SHP77 treated with DMSO at 0.1 percent for 48 hours (cell line): Measurements from ENCODE around the gene ANGPTL3.
"Not testable (repeated sequence)": the region's sequence is repeated elsewhere in the genome, so short reads cannot be mapped to it uniquely, and the experiment has no call there.

Experiments used
- DNase-seq: peaks from one replicate; lab custom pipeline; 2025; lab: John Stamatoyannopoulos, UW

Gene ANGPTL3

GRCh38 chr1:62597281-62597680, at the start of gene ANGPTL3:
Gene ANGPTL3 (plus strand): TSS chr1:62597520. CDS start chr1:62597567, 47 bp downstream.
- no peak for DNase-seq

DNA sequence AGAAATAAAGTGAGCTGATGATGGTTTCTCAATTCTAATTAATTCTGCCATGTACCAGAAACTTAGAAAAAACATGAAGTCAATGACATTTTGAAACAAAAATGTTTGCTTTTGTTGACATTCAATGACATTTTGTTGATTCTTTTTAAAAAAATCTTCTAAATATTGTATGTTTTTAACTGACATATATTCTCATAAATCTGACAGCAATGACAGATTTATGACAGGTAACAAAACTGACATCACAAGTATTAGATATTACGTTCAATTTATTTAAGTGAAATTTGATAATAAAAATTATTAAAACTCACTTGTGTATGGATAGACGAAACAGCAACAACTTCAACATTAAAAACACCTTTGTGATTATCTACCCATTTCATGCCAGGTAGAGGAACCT, 36.0 kb upstream of the ANGPTL3 start:
- no peak for DNase-seq

DNA sequence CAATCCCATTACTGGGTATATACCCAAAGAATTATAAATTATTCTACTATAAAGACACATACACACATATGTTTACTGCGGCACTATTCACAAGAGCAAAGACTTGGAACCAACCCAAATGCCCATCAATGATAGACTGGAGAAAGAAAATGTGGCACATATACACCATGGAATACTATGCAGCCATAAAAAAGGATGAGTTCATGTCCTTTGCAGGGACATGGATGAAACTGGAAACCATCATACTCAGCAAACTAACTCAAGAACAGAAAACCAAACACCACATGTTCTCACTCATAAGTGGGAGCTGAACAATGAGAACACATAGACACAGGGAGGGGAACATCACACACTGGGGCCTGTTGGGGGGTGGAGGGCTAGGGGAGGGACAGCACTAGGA, 30.1 kb upstream of the ANGPTL3 start:
- not testable (repeated sequence) for DNase-seq

GRCh38 chr1:62567926-62568325, 29.4 kb upstream of the ANGPTL3 start:
- not testable (repeated sequence) for DNase-seq

- not testable (repeated sequence) for DNase-seq
These were observed 25.8 kb upstream of the ANGPTL3 start for GRCh38 chr1:62571517-62571916.

DNA sequence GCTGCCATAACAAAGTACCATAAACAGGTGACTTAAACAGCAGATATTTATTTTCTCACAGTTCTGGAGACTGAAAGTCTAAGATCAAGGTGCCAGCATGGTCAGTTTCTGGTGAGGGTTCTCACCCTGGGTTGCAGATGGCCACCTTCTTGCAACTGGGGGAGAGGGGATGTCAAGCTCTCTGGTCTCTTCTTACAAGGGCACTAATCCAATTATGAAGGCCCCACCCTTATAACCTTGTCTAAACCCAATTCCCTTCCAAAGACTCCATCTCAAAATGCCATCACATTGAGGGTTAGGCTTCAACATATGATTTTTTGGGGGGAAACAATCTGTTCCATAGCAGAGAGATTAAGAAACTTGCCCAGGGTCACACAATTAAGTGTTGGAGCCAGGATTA, 24.8 kb upstream of the ANGPTL3 start:
- DNase-seq, result no peak

- no peak for DNase-seq
These were observed 23.6 kb upstream of the ANGPTL3 start for GRCh38 chr1:62573675-62574074.

DNA sequence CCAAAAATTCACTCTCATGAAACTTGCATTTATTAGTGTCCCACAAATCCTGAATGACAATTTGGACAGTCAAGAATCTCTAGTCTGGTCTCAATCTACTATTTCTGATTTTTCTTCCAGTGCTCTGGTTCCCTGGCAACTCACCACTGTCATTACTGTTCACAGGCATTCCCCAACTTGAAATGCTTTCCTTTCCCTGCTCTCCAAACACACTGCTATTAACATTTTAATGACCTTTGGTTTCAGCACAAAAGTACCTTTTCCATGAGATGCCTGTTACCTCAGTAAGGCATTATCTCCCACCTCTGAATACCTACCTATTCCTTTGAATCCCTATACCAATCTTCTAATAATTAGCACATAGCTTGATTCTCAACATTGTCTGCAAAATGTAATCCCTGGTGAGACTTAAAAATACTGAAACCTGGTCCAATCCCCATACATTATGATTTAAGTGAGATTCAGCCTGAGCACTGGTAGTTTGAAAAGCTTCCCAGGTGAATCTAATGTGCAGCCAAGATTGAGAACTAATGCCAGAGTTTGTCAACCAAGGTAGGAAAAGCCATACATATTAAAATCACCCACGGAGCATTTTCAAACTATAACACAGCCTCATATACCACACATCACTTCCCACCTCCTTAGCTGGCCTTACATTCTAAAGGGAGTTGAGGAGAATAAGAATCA, 11.7 kb upstream of the ANGPTL3 start:
- no peak for DNase-seq

DNA sequence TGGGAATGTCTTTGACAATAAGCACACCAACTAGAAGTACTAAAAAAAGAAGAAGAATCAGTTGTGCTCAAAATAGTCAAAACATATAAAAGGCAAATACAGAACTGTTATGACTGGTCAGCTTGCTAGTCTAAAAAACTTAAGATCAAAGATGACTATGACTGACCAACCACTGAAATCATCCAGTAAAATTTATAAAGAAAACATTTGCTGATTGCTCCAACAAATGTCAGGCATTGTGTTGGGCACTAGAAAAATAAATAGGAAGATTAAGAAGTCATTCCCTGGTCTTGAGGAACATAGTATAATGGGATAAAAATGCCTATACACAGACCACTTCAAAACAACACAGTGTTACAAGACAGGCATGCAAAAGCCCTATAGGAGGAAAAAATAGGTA, 9.3 kb upstream of the ANGPTL3 start:
- DNase-seq, result no peak

- DNase-seq, result no peak
These were observed 8.0 kb upstream of the ANGPTL3 start for GRCh38 chr1:62589321-62589720.

- DNase-seq, result no peak
These were observed 6.9 kb upstream of the ANGPTL3 start for GRCh38 chr1:62590255-62590969.

GRCh38 chr1:62590970-62591368, 6.4 kb upstream of the ANGPTL3 start:
- no peak for DNase-seq

DNA sequence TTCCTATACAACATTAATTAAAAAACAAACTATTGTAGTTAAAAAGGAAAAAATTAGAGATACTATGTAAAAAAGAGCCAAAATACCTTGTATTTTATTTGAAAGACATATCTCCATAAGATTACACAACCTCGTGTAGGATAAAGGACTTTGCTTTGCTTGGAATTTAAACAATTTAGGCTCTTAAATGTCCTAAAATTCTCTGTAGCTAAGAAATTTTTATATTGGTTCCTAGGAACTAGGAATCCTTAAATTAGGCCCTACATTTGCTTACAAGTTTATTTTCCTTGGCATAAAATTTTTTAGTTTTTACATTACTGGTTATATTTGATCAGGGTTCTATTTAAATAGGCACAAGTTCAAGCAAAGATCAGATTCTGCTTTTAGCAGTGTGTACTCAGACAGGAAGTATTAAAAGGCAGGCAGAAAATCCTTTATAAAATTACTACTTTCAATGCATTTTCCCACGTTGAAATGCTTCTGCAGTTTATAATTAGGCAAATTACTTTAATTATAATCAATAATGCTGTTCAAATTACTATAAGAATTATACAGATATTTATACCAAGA, 3.4 kb upstream of the ANGPTL3 start:
- DNase-seq, result no peak

DNA sequence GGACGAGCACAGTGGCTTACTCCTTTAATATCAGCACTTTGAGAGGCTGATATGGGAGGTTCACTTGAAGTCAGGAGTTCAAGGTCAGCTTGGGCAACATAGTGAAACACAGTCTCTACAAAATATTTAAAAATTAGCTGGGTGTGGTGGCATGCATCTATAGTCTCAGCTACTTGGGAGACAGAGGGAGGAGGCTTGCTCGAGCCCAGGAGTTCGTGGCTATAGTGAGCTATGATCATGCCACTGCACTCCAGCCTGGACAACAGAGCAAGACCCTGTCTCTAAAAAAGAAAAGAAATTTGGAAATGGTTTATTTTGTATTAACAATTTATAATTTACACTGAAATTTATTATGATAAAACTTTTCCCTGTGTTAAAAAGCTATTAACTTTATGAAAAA, 1.7 kb upstream of the ANGPTL3 start:
- no peak for DNase-seq

DNA sequence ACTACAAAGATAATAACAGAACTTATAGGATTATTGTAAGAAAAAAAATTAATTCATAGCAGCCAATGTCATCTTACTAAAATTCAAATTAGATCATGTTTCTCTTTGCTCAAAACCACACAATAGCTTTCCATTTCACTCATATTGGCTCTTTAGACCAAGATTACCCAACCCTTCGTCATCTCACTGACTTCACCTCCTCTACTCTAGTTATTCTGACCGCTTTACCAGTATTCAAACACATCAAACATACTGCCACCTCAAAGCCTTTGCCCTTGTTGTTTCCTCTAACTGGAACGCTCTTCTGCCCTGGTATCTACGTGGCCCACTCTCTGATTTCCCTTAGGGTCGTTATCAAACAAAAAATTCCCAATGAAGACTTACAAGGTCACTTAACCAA, 1.7 kb downstream of the ANGPTL3 start:
- no peak for DNase-seq

- DNase-seq, result no peak
These were observed 4.1 kb downstream of the ANGPTL3 start for GRCh38 chr1:62601457-62601856.

GRCh38 chr1:62608905-62609304, 11.6 kb downstream of the ANGPTL3 start:
- DNase-seq, result no peak

DNA sequence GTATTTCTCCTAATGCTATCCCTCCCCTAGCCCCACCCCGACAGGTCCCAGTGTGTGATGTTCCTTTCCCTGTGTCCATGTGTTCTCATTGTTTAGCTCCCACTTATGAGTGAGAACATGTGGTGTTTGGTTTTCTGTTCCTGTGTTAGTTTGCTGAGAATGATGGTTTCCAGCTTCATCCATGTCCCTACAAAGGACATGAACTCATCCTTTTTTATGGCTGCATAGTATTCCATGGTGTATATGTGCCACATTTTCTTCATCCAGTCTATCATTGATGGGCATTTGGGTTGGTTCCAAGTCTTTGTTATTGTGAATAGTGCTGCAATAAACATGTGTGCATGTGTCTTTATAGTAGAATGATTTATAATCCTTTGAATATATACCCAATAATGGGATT, 13.3 kb downstream of the ANGPTL3 start:
- DNase-seq, result not testable (repeated sequence)

- no peak for DNase-seq
These were observed 15.4 kb downstream of the ANGPTL3 start for GRCh38 chr1:62612770-62613169.

DNA sequence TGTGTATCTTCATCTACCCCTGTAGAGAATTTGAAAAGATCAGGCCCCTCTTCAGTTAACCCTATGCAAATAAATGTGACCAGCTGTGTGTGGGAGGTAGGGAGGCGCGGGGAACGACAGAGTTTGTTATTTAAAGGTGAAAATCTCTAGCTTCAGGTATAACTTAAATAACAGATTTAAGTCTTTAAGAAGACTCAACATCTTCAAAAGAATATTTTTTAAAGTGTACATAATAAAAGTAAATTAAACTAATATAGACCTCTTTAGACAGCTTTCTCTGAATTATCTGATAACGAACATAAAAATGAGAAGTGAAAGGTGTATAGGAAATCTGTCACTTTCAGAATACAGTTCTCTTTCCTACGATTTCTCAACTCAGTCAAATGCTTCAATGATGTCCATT, 16.0 kb downstream of the ANGPTL3 start:
- DNase-seq, result no peak

GRCh38 chr1:62613890-62614289, 16.6 kb downstream of the ANGPTL3 start:
- DNase-seq, result no peak

DNA sequence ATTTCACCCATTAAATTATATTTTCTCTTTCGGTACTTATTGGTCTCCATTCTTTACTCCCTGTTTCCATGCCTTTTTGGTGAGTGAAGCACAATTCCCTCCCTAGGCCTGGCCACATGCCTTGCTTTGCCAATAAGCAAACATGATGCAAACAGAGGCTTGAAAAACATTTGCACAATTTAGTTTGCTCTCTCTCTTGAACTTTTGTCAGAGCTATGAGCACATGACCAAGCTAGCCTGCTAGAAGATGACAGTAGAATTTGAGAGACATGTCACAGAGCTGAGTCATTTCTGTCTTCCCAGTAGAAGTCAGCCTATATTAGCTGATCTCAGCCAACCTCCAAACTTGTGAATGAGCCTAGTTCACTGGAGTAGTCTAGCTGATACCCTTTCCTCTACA, 24.6 kb downstream of the ANGPTL3 start:
- peak; percentile 35 for DNase-seq

GRCh38 chr1:62625415-62625814, 28.1 kb downstream of the ANGPTL3 start:
- no peak for DNase-seq
